ENCODE measurements around the gene KRTAP10-1.

The KRTAP10-1 gene

DNA sequence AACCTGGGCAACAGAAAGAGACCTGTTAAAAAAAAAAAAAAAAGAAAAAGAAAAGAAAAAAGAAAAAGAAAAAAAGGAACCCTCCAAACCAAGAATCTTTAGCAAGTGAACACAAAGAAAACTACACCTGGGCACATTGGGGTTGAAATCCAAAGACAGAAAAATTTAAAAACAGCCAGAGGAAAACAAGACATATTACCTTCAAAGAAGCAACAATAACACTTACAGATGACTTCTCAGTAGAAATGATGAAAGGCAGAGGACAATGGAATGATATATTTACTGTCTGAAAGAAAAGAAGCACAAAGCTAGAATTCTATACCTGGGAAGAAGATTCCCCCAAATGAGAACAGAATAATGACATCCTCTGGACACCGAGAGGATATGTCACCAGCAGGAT lies 2.7 kb upstream of the KRTAP10-1 start:
- H2AK5ac ChIP-seq (ENCODE audit: low read length): no peak overlapping the region
- H3K79me2 ChIP-seq (ENCODE audit: control insufficient read depth, insufficient read depth, low read length, poor library complexity): no peaks in the 10 kb centered on the region
- no peak overlapping the region for H3K4ac ChIP-seq (ENCODE audit: low read depth, low read length)
- H4K12ac ChIP-seq (ENCODE audit: low read depth, low read length): no peak overlapping the region
- no peak overlapping the region for H3K4me3 ChIP-seq (ENCODE audit: low read depth, low read length)
- H3K4me1 ChIP-seq (ENCODE audit: control insufficient read depth in 1 of 2, insufficient read depth in 2 of 2, low read length in 2 of 2): no peaks in the 10 kb centered on the region
- H2BK120ac ChIP-seq (ENCODE audit: insufficient read depth, low read length, poor library complexity): no peak overlapping the region
- no peak overlapping the region for H3K4me2 ChIP-seq (ENCODE audit: low read length)
- DNase-seq: no peak
- no peaks in the 10 kb centered on the region for H3K36me3 ChIP-seq (ENCODE audit: control insufficient read depth in 1 of 2, insufficient read depth in 2 of 2, low read length in 2 of 2)
- H3K9me3 ChIP-seq (ENCODE audit: insufficient read depth, low read depth, low read length): peaks cover 4% of the 10 kb centered on the region
- H3K79me1 ChIP-seq (ENCODE audit: low read length): no peaks in the 10 kb centered on the region
- H2BK5ac ChIP-seq (ENCODE audit: low read depth, low read length, poor library complexity): no peak overlapping the region
- no peak overlapping the region for H2BK12ac ChIP-seq (ENCODE audit: low read length)
- WGBS (ENCODE audit: extremely low coverage, insufficient coverage, insufficient read length): no CpG with 5 or more reads among the region's 1 CpG
- no peak overlapping the region for H3K9ac ChIP-seq (ENCODE audit: low read length)
- no peaks in the 10 kb centered on the region for H3K27me3 ChIP-seq (ENCODE audit: insufficient read depth, low read length)
- no peak overlapping the region for H3K14ac ChIP-seq (ENCODE audit: low read length)
- H2AFZ ChIP-seq (ENCODE audit: insufficient read depth, low read length, poor library complexity): no peak overlapping the region
- no peak overlapping the region for H3K18ac ChIP-seq (ENCODE audit: low read length)
- no peak overlapping the region for H4K91ac ChIP-seq (ENCODE audit: low read depth, low read length)
- H3K23ac ChIP-seq (ENCODE audit: low read length): no peak overlapping the region
- no peak overlapping the region for H3K27ac ChIP-seq (ENCODE audit: low read depth, low read length)
- no peak overlapping the region for H4K8ac ChIP-seq (ENCODE audit: low read depth, low read length)

DNA sequence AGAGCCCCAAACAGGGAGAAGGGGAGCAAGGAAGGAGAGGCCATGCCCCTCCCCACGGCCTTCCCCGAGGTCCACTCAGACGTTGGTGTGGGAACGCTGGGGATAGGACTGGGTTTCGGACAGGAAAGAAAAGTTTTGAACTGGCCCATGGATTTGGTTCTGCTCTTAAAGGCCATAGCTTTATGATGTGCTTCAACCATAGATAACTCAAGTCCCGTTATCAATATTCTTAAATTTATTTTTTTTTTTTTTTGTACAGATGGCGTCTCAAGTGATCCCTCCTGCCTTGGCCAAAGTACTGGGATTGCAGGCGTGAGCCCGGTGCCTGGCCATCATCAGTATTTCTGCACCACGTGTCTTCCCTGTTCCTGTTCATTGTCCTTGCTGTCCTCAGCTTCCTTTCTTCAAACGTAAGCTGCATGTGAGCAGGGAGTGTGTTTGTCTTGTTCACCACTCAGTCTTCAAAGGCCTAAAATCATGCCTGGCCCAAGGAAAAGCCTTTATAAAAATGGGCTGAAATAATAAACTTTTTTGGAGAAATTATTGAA lies 820 bp upstream of the KRTAP10-1 start:
- no peak overlapping the region for H2BK12ac ChIP-seq (ENCODE audit: low read length)
- peaks cover 2% of the 10 kb centered on the region for H3K9me3 ChIP-seq (ENCODE audit: insufficient read depth, low read depth, low read length)

DNA sequence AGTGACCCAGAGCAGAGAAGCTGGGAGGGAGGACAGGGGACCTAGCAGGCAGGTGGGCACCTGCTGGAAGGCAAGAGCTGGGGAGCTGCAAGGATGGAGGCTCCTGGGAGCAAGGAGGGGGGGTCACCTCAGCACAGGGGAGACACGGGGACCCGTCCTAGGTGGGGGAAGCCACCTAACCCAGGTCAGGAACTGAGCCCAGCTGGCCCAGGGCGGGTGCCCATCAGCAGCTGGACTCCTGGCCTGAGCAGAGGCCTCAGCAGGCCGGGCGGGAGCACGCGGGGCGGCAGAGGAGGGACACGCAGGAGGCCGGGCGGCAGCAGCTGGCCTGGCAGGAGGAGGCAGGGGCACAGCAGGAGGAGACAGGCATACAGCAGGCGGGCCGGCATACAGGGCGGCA lies 949 bp downstream of the KRTAP10-1 start:
- H3K9ac ChIP-seq (ENCODE audit: low read length): no peak overlapping the region
- H3K9me3 ChIP-seq (ENCODE audit: insufficient read depth, low read depth, low read length): no peaks in the 10 kb centered on the region
- no peak overlapping the region for H2BK12ac ChIP-seq (ENCODE audit: low read length)
- no peak overlapping the region for H4K12ac ChIP-seq (ENCODE audit: low read depth, low read length)
- no peak overlapping the region for H4K8ac ChIP-seq (ENCODE audit: low read depth, low read length)
- no peak overlapping the region for H3K23ac ChIP-seq (ENCODE audit: low read length)
- no peak overlapping the region for H3K4me2 ChIP-seq (ENCODE audit: low read length)
- H3K4me3 ChIP-seq (ENCODE audit: low read depth, low read length): no peak overlapping the region
- WGBS (ENCODE audit: extremely low coverage, insufficient coverage, insufficient read length): no CpG with 5 or more reads among the region's 14 CpGs
- no peak overlapping the region for H3K4ac ChIP-seq (ENCODE audit: low read depth, low read length)
- H3K27ac ChIP-seq (ENCODE audit: low read depth, low read length): no peak overlapping the region
- H2AFZ ChIP-seq (ENCODE audit: insufficient read depth, low read length, poor library complexity): no peak overlapping the region
- no peaks in the 10 kb centered on the region for H3K79me2 ChIP-seq (ENCODE audit: control insufficient read depth, insufficient read depth, low read length, poor library complexity)
- no peaks in the 10 kb centered on the region for H3K36me3 ChIP-seq (ENCODE audit: control insufficient read depth in 1 of 2, insufficient read depth in 2 of 2, low read length in 2 of 2)
- H3K14ac ChIP-seq (ENCODE audit: low read length): no peak overlapping the region
- no peak overlapping the region for H2BK120ac ChIP-seq (ENCODE audit: insufficient read depth, low read length, poor library complexity)
- DNase-seq: no peak
- no peak overlapping the region for H2AK5ac ChIP-seq (ENCODE audit: low read length)
- no peaks in the 10 kb centered on the region for H3K79me1 ChIP-seq (ENCODE audit: low read length)
- H3K18ac ChIP-seq (ENCODE audit: low read length): no peak overlapping the region
- no peak overlapping the region for H2BK5ac ChIP-seq (ENCODE audit: low read depth, low read length, poor library complexity)
- H3K4me1 ChIP-seq (ENCODE audit: control insufficient read depth in 1 of 2, insufficient read depth in 2 of 2, low read length in 2 of 2): no peaks in the 10 kb centered on the region
- H4K91ac ChIP-seq (ENCODE audit: low read depth, low read length): no peak overlapping the region
- H3K27me3 ChIP-seq (ENCODE audit: insufficient read depth, low read length): no peaks in the 10 kb centered on the region

More for the DNA sequence above, 820 bp upstream of the KRTAP10-1 start:
- no peak overlapping the region for H3K4me3 ChIP-seq (ENCODE audit: low read depth, low read length)
- H3K27ac ChIP-seq (ENCODE audit: low read depth, low read length): no peak overlapping the region
- H4K12ac ChIP-seq (ENCODE audit: low read depth, low read length): no peak overlapping the region
- H3K4ac ChIP-seq (ENCODE audit: low read depth, low read length): no peak overlapping the region
- no CpG with 5 or more reads among the region's 11 CpGs for WGBS (ENCODE audit: extremely low coverage, insufficient coverage, insufficient read length)
- H4K8ac ChIP-seq (ENCODE audit: low read depth, low read length): no peak overlapping the region
- no peaks in the 10 kb centered on the region for H3K36me3 ChIP-seq (ENCODE audit: control insufficient read depth in 1 of 2, insufficient read depth in 2 of 2, low read length in 2 of 2)
- no peaks in the 10 kb centered on the region for H3K79me2 ChIP-seq (ENCODE audit: control insufficient read depth, insufficient read depth, low read length, poor library complexity)
- H3K18ac ChIP-seq (ENCODE audit: low read length): no peak overlapping the region
- H3K9ac ChIP-seq (ENCODE audit: low read length): no peak overlapping the region
- H3K14ac ChIP-seq (ENCODE audit: low read length): no peak overlapping the region
- no peaks in the 10 kb centered on the region for H3K4me1 ChIP-seq (ENCODE audit: control insufficient read depth in 1 of 2, insufficient read depth in 2 of 2, low read length in 2 of 2)
- H4K91ac ChIP-seq (ENCODE audit: low read depth, low read length): no peak overlapping the region
- no peak overlapping the region for H3K23ac ChIP-seq (ENCODE audit: low read length)
- no peak overlapping the region for H3K4me2 ChIP-seq (ENCODE audit: low read length)
- no peak overlapping the region for H2BK120ac ChIP-seq (ENCODE audit: insufficient read depth, low read length, poor library complexity)
- no peak overlapping the region for H2BK5ac ChIP-seq (ENCODE audit: low read depth, low read length, poor library complexity)
- no peak overlapping the region for H2AFZ ChIP-seq (ENCODE audit: insufficient read depth, low read length, poor library complexity)
- no peak overlapping the region for H2AK5ac ChIP-seq (ENCODE audit: low read length)
- no peak for DNase-seq
- no peaks in the 10 kb centered on the region for H3K79me1 ChIP-seq (ENCODE audit: low read length)
- no peaks in the 10 kb centered on the region for H3K27me3 ChIP-seq (ENCODE audit: insufficient read depth, low read length)

DNA sequence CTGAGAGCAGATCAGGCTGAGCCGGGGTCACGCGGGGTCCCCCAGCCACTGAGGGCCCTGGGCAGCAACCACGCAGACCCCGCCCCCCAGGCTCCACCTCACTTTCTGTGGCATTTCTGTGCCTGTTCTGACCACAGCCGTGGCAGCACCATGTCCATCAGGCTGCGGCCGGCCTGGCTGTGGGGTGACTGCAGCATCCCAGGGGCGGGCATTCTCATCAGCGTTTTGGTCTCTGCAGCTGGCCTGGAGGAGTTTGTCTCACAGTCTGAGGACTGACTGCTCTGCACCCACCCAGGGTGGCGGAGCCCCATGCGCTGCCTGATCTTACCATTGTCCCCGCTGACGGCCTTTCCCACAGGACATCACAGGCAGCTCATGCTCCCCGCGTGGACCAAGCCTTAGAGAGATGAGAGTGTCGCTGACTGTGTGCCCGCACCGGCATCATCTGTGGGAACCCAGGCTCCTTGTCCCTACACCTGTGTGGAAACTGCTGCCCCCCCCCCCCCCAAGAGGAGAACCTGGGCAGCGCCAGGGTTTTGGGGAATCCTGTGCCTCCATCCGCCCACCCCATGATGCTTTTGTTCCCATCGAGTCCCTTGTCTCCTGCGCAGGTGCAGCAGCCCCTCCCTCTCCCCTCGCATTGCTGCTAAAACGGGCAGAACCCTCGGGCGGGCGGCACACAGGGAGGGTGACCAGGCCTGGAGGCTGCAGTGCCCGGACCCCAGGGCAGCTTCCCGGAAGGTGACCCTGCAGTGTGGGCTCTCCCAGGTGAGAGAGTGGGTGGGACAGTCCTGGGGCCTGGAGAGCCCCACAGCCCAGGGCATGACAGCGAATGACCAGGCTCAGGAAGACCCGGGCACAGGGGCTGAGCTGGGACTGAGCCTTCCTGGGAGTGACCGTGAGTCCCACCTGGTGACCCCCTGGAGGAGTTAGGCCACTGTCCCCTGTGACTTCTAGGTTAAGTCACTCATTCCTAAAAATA lies 1.8 kb downstream of the KRTAP10-1 start:
- no peaks in the 10 kb centered on the region for H3K4me1 ChIP-seq (ENCODE audit: control insufficient read depth in 1 of 2, insufficient read depth in 2 of 2, low read length in 2 of 2)
- H3K79me2 ChIP-seq (ENCODE audit: control insufficient read depth, insufficient read depth, low read length, poor library complexity): no peaks in the 10 kb centered on the region
- H3K4me3 ChIP-seq (ENCODE audit: low read depth, low read length): no peak overlapping the region
- no peak overlapping the region for H3K18ac ChIP-seq (ENCODE audit: low read length)
- no peak overlapping the region for H2AFZ ChIP-seq (ENCODE audit: insufficient read depth, low read length, poor library complexity)
- H4K8ac ChIP-seq (ENCODE audit: low read depth, low read length): no peak overlapping the region
- H3K27me3 ChIP-seq (ENCODE audit: insufficient read depth, low read length): no peaks in the 10 kb centered on the region
- no peak overlapping the region for H3K4me2 ChIP-seq (ENCODE audit: low read length)
- no peak overlapping the region for H3K4ac ChIP-seq (ENCODE audit: low read depth, low read length)
- H2BK12ac ChIP-seq (ENCODE audit: low read length): no peak overlapping the region
- no peak overlapping the region for H4K91ac ChIP-seq (ENCODE audit: low read depth, low read length)
- no peak overlapping the region for H3K23ac ChIP-seq (ENCODE audit: low read length)
- DNase-seq: no peak
- no peak overlapping the region for H2AK5ac ChIP-seq (ENCODE audit: low read length)
- no peaks in the 10 kb centered on the region for H3K79me1 ChIP-seq (ENCODE audit: low read length)
- no peak overlapping the region for H4K12ac ChIP-seq (ENCODE audit: low read depth, low read length)
- H2BK120ac ChIP-seq (ENCODE audit: insufficient read depth, low read length, poor library complexity): no peak overlapping the region
- H3K9ac ChIP-seq (ENCODE audit: low read length): no peak overlapping the region
- no peaks in the 10 kb centered on the region for H3K9me3 ChIP-seq (ENCODE audit: insufficient read depth, low read depth, low read length)
- no peak overlapping the region for H3K14ac ChIP-seq (ENCODE audit: low read length)
- no peak overlapping the region for H3K27ac ChIP-seq (ENCODE audit: low read depth, low read length)
- no peak overlapping the region for H2BK5ac ChIP-seq (ENCODE audit: low read depth, low read length, poor library complexity)
- no peaks in the 10 kb centered on the region for H3K36me3 ChIP-seq (ENCODE audit: control insufficient read depth in 1 of 2, insufficient read depth in 2 of 2, low read length in 2 of 2)
- no CpG with 5 or more reads among the region's 33 CpGs for WGBS (ENCODE audit: extremely low coverage, insufficient coverage, insufficient read length)
